NCI-H1436 (cell line): ENCODE data around the gene FSD1L.
"Not testable (repeated sequence)": the region's sequence is repeated elsewhere in the genome, so short reads cannot be mapped to it uniquely, and the experiment has no call there.

ENCODE experiments used
- DNase-seq: peaks from one replicate; lab custom pipeline; 2025; lab: John Stamatoyannopoulos, UW

FSD1L gene

DNA sequence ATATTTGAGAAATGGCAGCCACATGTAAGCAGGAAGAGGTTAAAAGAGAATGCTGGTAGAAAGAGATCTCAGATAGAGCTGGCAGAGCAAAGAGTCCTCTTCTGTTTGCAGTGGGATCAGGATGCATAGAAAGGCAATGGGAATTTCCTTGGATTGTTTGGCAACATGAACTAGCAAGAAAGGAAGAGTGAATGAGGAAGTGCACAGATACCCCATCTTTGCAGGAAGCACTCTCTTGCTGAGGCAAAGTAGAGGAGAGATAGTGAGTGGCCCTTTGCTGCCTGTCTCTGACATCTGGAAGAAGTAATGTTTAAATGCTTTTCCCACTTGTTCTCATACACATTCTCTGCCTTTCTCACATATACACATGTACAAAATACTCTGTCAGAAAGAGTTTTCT is 124.6 kb downstream of the FSD1L start:
- no peak for DNase-seq

DNA sequence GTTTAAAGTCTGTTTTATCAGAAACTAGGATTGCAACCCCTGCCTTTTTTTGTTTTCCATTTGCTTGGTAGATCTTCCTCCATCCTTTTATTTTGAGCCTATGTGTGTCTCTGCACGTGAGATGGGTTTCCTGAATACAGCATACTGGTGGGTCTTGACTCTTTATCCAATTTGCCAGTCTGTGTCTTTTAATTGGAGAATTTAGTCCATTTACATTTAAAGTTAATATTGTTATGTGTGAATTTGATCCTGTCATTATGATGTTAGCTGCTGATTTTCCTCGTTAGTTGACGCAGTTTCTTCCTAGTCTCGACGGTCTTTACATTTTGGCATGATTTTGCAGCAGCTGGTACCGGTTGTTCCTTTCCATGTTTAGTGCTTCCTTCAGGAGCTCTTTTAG is 132.1 kb downstream of the FSD1L start:
- DNase-seq = not testable (repeated sequence)

GRCh38 chr9:105581550-105581949 is 133.7 kb downstream of the FSD1L start:
- DNase-seq = not testable (repeated sequence)

- DNase-seq = no peak
Measured at GRCh38 chr9:105593145-105593544, 145.3 kb downstream of the FSD1L start.
